ENCODE data around the gene MPHOSPH9.

DNA sequence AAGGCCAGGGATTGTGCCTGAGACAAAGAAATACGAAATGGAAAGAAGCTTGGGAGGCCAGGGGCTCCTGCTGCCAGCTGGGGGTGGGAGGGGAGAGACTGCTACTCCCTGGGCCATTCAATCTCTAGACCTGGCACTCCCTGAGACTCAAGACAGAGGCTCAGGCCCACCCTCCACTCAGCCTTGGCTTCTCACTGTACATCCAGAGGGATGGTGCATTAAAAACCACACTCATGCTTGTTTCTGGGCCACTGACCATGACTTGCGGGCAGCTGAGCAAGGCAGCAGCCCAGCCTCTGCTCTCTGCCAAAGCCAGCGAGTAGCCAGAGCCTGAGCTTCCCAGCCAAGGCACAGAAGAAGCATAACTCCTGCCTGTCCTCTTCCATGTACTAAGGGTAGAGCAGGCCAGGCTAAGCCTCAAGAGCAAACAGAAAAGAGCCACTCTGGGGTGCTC lies 123.6 kb downstream of the MPHOSPH9 start:
- TF ChIP-seq CTCF (IDR thresholded peaks at IDR 0.05): no peak
- TF ChIP-seq POLR2A (IDR thresholded peaks at IDR 0.05): no peak

Data from heart left ventricle (tissue), 13 donors.